Fibroblast of upper back skin (primary cell): Measurements from ENCODE around the gene NAT8L.

Experiments used
- DNase-seq: peaks from one replicate; pipeline ENCODE4 v3.0.0-alpha.2; 2013

NAT8L gene

GRCh38 chr4:2065106-2065930, 6.2 kb downstream of the NAT8L start:
- DNase-seq, result no peak

- DNase-seq, result no peak
Measured at GRCh38 chr4:2066011-2066551, 7.0 kb downstream of the NAT8L start.

- DNase-seq, result no peak
Measured at GRCh38 chr4:2066571-2067445, 7.7 kb downstream of the NAT8L start.

- no peak for DNase-seq
Measured at GRCh38 chr4:2067446-2068197, 8.5 kb downstream of the NAT8L start.

- DNase-seq, result no peak
Measured at GRCh38 chr4:2068198-2068470, 9.0 kb downstream of the NAT8L start.

- no peak for DNase-seq
Measured at GRCh38 chr4:2068566-2068965, 9.4 kb downstream of the NAT8L start.

- no peak for DNase-seq
Measured at GRCh38 chr4:2069161-2069971, 10.2 kb downstream of the NAT8L start.

- DNase-seq, result no peak
Measured at GRCh38 chr4:2069986-2070385, 10.9 kb downstream of the NAT8L start.

GRCh38 chr4:2070421-2071251, 11.5 kb downstream of the NAT8L start:
- no peak for DNase-seq

- no peak for DNase-seq
Measured at GRCh38 chr4:2071252-2071911, 12.3 kb downstream of the NAT8L start.

GRCh38 chr4:2071912-2072867, 13.1 kb downstream of the NAT8L start:
- DNase-seq, result no peak

GRCh38 chr4:2072971-2073807, 14.1 kb downstream of the NAT8L start:
- no peak for DNase-seq

GRCh38 chr4:2073808-2074481, 14.8 kb downstream of the NAT8L start:
- no peak for DNase-seq

GRCh38 chr4:2074588-2074987, 15.5 kb downstream of the NAT8L start:
- DNase-seq, result no peak

- no peak for DNase-seq
Measured at GRCh38 chr4:2075171-2075986, 16.3 kb downstream of the NAT8L start.

- DNase-seq, result no peak
Measured at GRCh38 chr4:2075987-2076907, 17.1 kb downstream of the NAT8L start.
